LNCAP (cell line): ENCODE data around the gene PRKCZ.
A peak's percentile ranks its signal among the peaks of the same experiment; 100 is the strongest.

Experiments
- TF ChIP-seq, protein P1 (sequence below): fragments of 450-650 bp; IDR thresholded peaks from 2 replicates; pipeline ENCODE4 v1.5.1; 2017; ENCODE audit warnings: mild to moderate bottlenecking

PRKCZ gene

DNA sequence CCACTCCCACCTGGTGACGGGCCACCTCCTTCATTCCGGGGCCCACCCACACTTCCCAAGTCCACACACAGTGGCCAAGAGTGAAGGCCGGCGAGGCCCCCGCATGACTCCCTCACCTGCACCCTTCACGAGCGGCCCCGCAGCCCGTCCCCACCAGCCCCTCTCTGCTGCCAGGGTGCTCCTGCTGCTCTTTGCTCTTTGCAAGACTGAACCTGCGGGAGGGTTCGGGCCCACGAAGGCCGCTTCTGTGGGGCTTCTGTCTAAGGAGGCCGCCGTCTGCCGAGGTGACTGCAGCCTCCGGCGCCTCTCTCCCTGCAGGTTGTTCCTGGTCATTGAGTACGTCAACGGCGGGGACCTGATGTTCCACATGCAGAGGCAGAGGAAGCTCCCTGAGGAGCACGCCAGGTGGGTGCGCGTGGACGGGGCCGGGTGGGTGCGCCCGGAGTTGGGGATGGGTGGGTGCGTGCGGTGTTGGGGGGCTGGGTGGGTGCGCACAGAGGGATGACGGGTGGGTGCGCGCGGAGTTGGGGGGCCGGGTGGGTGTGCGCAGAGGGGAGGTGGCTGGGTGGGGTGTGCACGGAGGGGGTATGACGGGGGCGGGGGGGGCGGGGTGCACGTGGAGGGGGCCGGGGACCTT is 119.1 kb downstream of the PRKCZ start:
- TF ChIP-seq, protein P1, sequence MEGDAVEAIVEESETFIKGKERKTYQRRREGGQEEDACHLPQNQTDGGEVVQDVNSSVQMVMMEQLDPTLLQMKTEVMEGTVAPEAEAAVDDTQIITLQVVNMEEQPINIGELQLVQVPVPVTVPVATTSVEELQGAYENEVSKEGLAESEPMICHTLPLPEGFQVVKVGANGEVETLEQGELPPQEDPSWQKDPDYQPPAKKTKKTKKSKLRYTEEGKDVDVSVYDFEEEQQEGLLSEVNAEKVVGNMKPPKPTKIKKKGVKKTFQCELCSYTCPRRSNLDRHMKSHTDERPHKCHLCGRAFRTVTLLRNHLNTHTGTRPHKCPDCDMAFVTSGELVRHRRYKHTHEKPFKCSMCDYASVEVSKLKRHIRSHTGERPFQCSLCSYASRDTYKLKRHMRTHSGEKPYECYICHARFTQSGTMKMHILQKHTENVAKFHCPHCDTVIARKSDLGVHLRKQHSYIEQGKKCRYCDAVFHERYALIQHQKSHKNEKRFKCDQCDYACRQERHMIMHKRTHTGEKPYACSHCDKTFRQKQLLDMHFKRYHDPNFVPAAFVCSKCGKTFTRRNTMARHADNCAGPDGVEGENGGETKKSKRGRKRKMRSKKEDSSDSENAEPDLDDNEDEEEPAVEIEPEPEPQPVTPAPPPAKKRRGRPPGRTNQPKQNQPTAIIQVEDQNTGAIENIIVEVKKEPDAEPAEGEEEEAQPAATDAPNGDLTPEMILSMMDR: no peak

DNA sequence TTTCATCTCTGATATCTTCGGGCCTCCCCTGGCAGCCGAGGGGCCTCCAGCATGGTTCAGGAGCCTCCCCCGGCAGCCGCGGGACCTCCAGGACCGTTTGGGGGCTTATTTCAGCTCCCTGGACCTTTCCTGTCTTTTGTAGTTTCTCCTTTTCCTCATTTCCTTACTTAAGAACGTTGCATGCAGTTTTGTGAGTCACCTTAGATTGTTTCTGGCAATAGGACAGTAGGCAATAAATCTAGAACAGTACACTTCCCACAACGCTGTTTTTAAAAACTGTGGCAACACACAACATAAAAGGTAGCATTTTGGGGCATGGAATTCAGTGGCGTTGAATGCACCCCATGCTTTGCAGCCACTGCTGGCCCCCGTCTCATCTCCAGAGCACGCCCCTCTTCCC is 120.0 kb downstream of the PRKCZ start:
- TF ChIP-seq, protein P1: no peak

DNA sequence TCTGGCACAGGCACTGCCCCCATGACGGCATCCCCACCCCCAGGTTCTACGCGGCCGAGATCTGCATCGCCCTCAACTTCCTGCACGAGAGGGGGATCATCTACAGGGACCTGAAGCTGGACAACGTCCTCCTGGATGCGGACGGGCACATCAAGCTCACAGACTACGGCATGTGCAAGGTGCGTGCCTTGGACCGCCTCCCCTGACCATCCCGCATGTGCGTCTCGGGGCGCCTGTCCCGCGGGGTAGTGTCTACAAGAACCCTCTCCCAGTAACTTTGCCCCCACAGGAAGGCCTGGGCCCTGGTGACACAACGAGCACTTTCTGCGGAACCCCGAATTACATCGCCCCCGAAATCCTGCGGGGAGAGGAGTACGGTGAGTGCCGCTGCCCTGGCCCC is 121.8 kb downstream of the PRKCZ start:
- TF ChIP-seq, protein P1: no peak

DNA sequence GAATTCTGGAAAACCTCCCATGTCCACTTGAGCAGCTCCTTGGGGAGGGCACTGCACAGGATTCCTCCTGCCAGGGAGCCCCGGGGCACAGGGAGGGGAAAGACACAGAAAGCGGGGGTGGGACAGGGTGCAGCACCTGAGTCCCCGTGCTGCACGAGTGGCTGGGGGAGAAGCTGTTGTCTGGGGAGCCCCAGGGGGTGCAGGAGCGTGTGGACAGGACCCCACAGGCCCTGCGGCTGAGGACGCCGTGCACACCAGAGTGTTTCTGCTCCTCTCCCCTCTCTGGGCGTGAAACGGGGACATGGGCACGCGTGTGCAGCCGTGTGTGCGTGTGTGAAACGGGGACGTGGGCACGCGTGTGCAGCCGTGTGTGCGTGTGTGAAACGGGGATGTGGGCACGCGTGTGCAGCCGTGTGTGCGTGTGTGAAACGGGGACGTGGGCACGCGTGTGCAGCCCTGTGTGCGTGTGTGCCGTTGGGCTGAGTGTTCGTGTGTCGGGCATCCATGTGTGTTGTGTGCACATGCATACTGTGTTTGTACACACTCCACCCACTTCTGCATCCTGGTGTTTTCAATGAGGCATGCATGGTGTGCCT is 122.4 kb downstream of the PRKCZ start:
- TF ChIP-seq, protein P1: no peak

DNA sequence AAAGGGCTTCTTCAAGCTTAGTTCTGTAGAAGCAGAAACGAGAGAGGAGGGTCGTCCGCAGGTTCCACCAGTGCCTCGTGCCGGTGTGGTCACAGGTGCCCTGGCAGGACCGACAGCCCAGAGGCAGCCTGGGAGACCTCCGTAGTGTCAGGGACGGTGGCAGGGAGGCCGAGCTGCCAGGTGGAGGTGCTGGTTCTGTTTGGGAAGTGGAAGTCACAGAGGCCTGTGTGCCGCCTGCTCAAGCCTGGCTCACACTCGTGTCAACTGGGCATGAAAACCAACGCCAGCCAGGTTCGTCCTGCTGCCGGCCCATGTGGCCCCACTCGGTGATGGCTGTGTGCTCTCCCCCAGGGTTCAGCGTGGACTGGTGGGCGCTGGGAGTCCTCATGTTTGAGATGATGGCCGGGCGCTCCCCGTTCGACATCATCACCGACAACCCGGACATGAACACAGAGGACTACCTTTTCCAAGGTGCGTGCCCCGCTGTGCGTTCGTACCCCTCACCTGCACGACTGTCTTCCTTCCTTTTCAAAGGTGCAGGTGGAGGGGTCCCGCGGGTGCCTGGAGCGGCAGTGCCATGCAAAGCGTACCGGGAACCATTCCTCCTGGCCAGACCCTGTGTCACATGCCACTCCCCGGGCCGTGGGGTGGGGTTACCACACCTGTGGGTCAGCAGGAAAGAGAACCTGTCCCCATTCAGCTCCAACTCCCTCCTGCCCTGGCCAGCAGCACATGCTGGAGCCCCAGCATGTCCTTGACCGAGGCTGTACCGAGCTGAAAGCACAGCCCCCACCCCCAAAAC is 123.5 kb downstream of the PRKCZ start:
- TF ChIP-seq, protein P1: no peak

DNA sequence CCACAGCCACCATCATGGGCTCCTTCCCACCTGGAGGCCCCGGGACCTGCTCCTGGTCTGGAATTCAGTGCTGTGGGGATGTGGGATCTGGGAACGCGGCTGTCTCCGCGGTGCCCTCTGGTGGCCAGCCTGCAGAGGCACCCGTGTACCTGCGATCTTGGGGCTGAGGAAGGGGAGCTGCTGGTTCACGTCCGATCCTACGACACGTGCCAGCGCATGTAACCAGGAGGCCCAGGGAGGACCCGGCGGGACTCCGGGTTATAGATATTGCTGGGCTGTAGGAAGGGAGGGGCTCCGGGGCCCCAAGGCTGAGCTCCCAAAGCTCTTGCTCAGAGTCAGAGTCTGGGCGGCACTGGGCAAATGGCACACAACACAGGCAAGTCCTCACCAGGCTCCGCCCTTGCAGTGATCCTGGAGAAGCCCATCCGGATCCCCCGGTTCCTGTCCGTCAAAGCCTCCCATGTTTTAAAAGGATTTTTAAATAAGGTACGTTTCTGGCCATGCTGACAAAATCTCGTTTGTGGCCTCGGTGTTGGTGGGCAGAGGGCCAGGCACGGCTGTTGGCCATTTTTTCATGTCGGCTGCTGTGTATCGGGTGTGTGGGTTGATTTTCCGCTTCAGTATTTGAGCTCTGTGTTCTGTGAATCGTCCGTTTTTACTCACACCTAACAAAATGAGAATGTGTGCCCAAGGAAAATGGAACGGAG is 124.3 kb downstream of the PRKCZ start:
- TF ChIP-seq, protein P1: peak; percentile 98

DNA sequence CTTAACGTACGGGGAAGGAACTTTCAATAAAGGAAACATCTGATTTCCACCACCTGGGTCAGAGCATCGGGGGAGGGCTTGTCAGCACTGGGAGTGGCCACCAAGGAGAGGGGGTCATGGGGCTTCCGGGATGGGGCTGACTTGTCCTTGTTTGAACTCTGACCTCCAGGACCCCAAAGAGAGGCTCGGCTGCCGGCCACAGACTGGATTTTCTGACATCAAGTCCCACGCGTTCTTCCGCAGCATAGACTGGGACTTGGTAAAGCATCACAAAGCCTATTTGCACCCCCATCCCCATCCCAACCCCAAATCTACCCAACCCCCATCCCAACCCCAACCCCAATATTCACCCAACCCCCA is 124.8 kb downstream of the PRKCZ start:
- TF ChIP-seq, protein P1: no peak
